Measurements from ENCODE around the gene LARGE1.
"Not testable (repeated sequence)": the region's sequence is repeated elsewhere in the genome, so short reads cannot be mapped to it uniquely, and the experiment has no call there.

The LARGE1 gene

GRCh38 chr22:33472462-33473344, 447.6 kb downstream of the LARGE1 start:
- no peak for DNase-seq (ENCODE audit: low read depth)

DNA sequence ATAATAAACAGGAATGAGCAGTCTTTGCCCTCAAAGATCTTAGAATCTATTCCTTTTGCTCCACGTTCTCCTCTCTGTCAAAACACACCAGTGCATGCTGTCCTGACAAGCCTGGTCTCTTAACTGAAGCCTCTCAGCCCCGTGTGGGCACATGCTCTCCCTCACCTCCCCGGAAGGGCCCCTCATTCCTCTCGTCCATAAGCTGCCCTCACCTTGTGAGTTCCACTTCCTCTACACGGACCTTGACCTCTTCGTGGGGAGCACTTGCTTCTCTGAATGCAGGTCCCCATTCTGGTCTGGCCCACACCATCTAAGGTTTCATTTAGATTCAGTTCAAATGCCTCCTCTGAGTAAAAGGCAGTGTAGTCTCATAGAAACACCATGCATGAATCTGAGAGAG, 449.8 kb downstream of the LARGE1 start:
- DNase-seq (ENCODE audit: low read depth), result no peak

DNA sequence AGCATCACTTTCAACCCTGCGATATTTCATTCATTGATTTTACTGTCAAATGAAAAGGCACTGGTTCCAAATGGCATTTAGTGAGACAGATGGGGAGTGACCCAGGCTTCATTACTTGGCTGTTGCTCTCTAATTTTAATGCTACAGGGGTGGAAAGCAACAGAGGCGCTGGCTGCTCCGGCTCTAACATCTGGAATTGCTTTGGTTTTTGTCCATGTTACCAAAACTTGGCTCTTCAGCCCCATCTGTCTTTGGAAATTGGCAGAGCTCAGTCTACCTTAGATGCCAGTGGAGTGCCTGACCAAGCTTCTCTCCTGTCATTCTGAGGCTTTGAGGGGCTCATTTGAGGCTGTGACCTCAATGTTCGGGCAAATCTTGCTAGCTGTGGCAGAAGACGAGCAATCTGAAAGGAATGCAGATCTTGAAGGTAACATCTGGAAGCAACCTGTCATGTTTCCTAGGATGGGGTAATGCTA, 452.6 kb downstream of the LARGE1 start:
- DNase-seq (ENCODE audit: low read depth), result no peak

DNA sequence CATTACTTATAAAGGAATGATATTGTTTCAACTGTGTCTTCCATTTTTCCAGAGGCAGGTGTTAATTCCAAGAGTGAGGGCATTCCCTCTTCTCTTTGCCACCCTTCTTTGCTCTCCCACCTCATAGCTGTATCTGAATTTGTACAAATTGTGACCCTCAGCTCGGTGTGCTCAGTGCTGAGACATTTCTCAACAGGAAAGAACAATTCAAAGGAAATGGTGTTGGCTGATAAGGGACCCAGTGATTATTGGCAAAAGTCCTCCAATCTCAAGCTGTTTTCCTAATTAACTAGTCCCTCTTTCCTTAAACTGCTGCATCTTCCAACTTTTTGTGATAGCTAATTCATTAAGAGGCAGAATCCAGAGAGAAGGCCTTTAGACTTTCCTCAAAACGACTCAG, 453.2 kb downstream of the LARGE1 start:
- no peak for DNase-seq (ENCODE audit: low read depth)

- no peak for DNase-seq (ENCODE audit: low read depth)
Measured at GRCh38 chr22:33465554-33465953, 454.7 kb downstream of the LARGE1 start.

GRCh38 chr22:33464698-33465097, 455.6 kb downstream of the LARGE1 start:
- no peak for DNase-seq (ENCODE audit: low read depth)

DNA sequence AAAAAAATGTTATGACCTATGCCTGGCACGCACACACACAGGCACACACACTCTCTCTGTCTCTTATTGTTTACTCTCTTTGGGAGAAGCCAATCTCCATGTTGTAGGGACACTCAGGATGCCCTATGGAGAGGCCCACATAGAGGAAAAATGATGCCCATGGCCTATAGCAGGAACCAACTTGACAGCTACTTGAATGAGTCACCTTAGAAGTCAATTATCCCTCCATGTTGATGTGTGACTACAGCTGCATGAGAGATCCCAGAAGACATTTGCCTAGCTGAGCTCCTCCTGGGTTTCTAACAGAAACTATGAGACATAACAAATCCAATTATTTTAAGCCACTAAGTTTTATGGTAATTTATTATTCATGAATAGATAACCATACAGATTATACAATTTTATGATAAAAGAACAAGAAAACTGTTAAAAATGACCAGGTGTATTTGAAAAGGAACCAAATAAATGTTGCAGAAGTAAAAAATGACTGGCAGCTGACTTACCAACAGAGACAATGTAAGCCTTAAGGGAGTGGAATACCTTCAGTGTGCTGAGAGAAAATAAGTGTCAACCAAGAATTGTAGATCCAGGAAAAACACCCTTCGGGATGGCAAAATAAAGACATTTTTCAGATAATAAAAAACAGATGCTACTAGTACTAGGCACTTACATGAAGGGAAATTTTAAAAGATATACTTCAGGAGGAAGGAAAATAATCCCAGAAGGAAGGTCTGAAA, 458.4 kb downstream of the LARGE1 start:
- DNase-seq (ENCODE audit: low read depth), result no peak

GRCh38 chr22:33461245-33461644, 459.0 kb downstream of the LARGE1 start:
- not testable (repeated sequence) for DNase-seq (ENCODE audit: low read depth)

- DNase-seq (ENCODE audit: low read depth), result no peak
Measured at GRCh38 chr22:33459137-33459536, 461.1 kb downstream of the LARGE1 start.

- DNase-seq (ENCODE audit: low read depth), result no peak
Measured at GRCh38 chr22:33456511-33456910, 463.8 kb downstream of the LARGE1 start.

DNA sequence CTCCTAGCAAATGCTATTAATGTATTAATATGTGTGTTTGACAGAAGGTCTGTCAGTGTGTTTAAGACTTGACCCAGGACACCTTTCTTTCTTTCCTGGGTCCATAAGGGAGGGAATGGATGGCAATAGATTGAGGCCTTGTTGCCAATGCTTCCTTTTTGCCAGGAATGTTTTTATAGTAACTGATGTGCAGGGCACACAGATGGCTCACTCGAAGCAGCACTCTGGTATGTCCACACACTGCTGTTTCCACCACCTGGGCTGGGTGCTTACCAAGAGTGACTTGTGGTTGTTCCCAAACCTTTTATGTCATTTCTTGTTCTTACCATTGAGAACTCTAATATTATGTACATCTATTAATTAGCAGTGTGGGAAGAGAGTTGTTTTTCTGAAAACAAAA, 465.2 kb downstream of the LARGE1 start:
- DNase-seq (ENCODE audit: low read depth), result no peak

DNA sequence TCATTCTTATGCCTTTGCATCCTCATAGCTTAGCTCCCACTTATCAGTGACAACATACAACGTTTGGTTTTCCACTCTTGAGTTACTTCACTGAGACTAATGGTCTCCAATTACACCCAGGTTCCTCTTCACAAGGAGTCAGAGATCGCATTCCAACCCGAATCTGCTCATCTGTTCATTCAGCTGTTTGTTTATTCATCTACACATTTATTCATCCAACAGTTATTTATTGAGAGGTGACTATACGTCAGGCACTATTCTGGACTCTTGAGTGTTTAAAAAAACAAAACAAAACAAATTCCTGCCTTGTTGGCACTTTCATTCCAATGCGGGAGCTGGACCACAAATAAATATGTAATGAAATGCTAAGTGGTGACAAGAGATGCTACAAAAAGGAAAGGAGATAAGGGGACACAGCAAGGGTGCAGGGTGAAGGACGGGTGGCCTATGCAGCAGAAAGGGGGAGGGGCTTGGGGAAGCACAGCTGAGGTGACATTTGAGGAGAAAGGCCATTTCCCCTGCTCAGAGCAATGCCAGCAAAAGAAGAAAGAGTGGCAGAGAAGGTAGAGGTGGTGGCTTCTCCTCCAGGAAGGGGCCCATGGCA, 468.3 kb downstream of the LARGE1 start:
- DNase-seq (ENCODE audit: low read depth), result no peak

DNA sequence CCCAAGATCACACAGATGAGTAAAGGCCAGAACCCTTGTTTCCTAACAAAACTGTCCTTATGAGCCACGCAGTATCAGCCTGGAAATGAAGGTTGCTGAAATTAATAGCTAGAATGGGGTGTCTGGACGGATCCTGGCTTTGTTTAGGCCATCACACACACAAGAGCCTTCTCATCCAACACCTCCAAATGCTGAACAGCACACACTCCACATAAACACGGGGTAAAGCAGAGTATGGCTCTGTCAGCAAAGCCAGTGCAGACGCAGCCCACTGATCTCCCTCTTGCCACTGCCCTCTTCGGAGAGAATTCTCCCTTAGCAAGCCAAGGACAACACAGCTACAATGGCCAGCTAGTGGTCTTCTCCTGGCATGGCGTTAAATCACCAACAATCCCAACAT, 469.5 kb downstream of the LARGE1 start:
- DNase-seq (ENCODE audit: low read depth), result no peak

GRCh38 chr22:33447733-33448132, 472.5 kb downstream of the LARGE1 start:
- DNase-seq (ENCODE audit: low read depth), result no peak

GRCh38 chr22:33443683-33444082, 476.6 kb downstream of the LARGE1 start:
- DNase-seq (ENCODE audit: low read depth), result no peak

GRCh38 chr22:33440756-33441155, 479.5 kb downstream of the LARGE1 start:
- no peak for DNase-seq (ENCODE audit: low read depth)

DNA sequence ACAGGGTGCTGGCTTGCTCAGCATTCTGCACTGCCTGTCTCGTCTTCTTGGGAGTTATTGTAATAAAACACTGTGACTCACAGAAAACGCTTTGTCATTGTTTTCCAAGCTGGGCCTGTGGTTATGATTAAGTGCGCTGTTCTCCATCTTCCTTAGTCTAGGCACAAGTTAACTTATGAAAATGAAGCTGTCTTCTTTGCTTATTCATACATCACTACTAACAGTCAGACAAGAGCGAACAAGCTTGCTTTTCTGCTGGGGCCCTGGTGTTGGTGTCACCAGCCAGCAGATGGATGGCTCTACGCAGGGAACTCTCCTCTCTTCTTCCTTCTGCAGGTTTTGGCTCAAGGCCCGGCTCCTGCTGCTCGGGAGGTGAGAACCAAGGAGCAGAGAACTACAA, 482.0 kb downstream of the LARGE1 start:
- DNase-seq (ENCODE audit: low read depth), result no peak

GRCh38 chr22:33431300-33431699, 489.0 kb downstream of the LARGE1 start:
- no peak for DNase-seq (ENCODE audit: low read depth)

DNA sequence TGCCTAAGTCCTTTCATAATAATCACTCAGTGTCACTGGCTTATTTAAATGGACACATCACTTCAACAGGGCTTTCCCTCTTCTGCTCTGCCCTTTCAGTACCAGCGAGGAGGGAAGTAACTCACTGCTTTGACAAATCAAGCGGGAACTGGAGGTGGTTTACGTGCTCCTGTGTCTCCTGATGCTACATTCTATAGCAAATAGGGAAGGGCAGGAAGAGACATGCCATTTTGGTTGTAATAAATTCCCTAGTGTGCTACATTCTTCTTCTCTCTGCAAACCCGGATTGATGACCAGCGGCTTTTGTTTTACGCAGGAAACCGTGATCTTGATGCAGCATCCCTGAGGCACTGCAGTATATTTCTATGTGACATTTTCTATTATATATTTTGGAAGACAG, 491.0 kb downstream of the LARGE1 start:
- DNase-seq (ENCODE audit: low read depth), result no peak

DNA sequence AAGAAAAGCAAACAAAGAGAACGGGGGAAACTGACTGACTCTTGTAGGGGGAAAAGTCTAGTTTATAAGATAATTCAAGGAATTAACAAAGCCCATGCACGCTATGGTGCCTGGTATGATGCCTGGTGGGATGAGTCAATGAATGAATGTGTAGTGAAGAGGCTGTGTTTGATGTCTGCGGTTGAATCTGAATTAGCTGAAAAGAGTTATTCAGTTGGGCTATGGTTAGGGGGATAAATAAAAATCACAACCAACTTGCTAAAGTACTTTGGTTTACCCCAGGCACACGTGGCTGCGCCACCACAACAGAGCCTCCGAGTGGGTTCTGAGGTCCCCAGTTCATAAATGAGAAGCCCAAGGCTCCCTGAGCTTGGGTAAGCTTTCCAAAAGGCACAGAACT, 492.8 kb downstream of the LARGE1 start:
- no peak for DNase-seq (ENCODE audit: low read depth)

GRCh38 chr22:33426451-33426850, 493.8 kb downstream of the LARGE1 start:
- no peak for DNase-seq (ENCODE audit: low read depth)

DNA sequence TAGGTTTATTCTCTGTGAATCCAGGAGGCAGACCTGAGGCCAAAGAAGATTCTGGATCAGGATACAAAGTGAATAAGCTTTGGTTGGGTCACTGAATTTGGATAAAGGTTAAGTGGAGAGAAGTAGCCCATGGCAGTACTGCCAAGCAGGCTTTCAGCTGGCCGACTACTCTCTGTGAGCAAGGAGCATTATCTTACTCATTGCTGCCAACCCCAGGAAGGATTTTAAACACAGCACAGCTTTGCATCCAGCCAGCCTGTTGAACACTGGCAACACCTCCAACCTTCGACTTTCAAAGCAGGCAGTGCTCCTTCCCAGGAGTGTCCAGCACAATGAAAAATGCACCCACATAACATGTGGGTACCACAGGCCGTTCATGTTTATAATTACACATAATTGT, 498.4 kb downstream of the LARGE1 start:
- DNase-seq (ENCODE audit: low read depth), result no peak

- no peak for DNase-seq (ENCODE audit: low read depth)
Measured at GRCh38 chr22:33418484-33418883, 501.8 kb downstream of the LARGE1 start.

Data from stimulated activated CD8-positive, alpha-beta memory T cell treated with anti-CD3 and anti-CD28 coated beads, Interleukin-15, amount 100 ng/mL, for 24 hours (primary cell).